ENCODE results near the gene BEAN1. TPM values are rescaled to one million over a fixed set of nuclear protein-coding genes. Genes with fewer than 3 reads are reported as not detected.

The BEAN1 gene
- total and polyA plus RNA-seq, 9 of the 15 experiments (the other 6 are each of a cell fraction or from before 2014, with no cell fraction given), result not detected

GRCh38 chr16:66426112-66427035 lies 721 bp upstream of the BEAN1 start:
- ChIA-PET POLR2A (no interaction called here), CTCF (ENCODE audit: low intra/inter-chr PET ratio) (no interaction called here)
- peaks cover 0 to 15% of the 10 kb centered on the region in 2 experiments; a peak in 2 of 5 replicates for H3K4me1 ChIP-seq (replicated peaks in 1 of 2; ENCODE audit: control insufficient read depth in 2 of 2, insufficient read depth in 2 of 2, low read length in 2 of 2)
- H4K20me1 ChIP-seq (replicated peaks; ENCODE audit: control insufficient read depth, insufficient read depth, low read length), result peaks cover 10% of the 10 kb centered on the region
- no peak overlapping the region for H3K9ac ChIP-seq (ENCODE audit: insufficient read depth in 1 of 2, low read depth in 2 of 2, low read length in 2 of 2)
- no peak overlapping the region for H3K4me2 ChIP-seq (ENCODE audit: insufficient read depth, low read length)
- ATAC-seq (no peak; the same call in 2 of the 3 replicates), FAIRE-seq (no peak), DNase-seq (ENCODE audit: extremely low read depth in 1 of 4, low spot score in 3 of 4) (no peak)
- no peaks in the 10 kb centered on the region for H3K9me1 ChIP-seq (ENCODE audit: control insufficient read depth, insufficient read depth, low read length)
- no peak overlapping the region for H3K4me3 ChIP-seq
- peaks cover 19 to 64% of the 10 kb centered on the region in 2 experiments for H3K27me3 ChIP-seq (ENCODE audit: control insufficient read depth in 2 of 2, insufficient read depth in 2 of 2, low read length in 2 of 2)
- no peaks in the 10 kb centered on the region for H3K79me2 ChIP-seq (ENCODE audit: control insufficient read depth, insufficient read depth, low read length)
- 16% methylated on average over 36 of the region's 56 CpGs for WGBS (ENCODE audit: insufficient coverage, low coverage, missing lambda C conversion rate)
- TF ChIP-seq EGR1 (conservative IDR thresholded peaks at IDR 0.05), result 0 out of 2 replicates have a peak, but pooled peaks have one; percentile 30
- no peak for TF ChIP-seq PHF21A (IDR thresholded peaks at IDR 0.05; ENCODE audit: borderline replicate concordance, low read depth)
- peak; percentile 41; the same call in 1 of the 2 replicates for TF ChIP-seq EZH2 (IDR thresholded peaks at IDR 0.05; ENCODE audit: borderline replicate concordance, low read depth, low read length)
- no peak for TF ChIP-seq ATF6 (CRISPR knock-in tag; IDR thresholded peaks at IDR 0.05)
- TF ChIP-seq FOS (IDR thresholded peaks at IDR 0.05; ENCODE audit: extremely low read depth, insufficient read length), result no peak
- TF ChIP-seq RCOR1 (IDR thresholded peaks at IDR 0.05; ENCODE audit: borderline replicate concordance in 1 of 2, low read depth in 2 of 2, low read length in 2 of 2), result no peak
- no peak overlapping the region for H3K27ac ChIP-seq (ENCODE audit: extremely low read depth, low read depth, low read length)
- H3K9me3 ChIP-seq (replicated peaks; ENCODE audit: control insufficient read depth, insufficient read depth, low read depth, low read length), result no peaks in the 10 kb centered on the region
- intact Hi-C loops (cut with micrococcal nuclease), result no loop called here
- no TSS peak for BruUV-seq (replicated peaks)
- in situ Hi-C loops (cut with MboI), result no loop called here
- no peaks in the 10 kb centered on the region for H3K36me3 ChIP-seq (ENCODE audit: control insufficient read depth, insufficient read depth, low read length)
- no peak overlapping the region for H2AFZ ChIP-seq (ENCODE audit: low read depth, low read length)

Measured in K562 (cell line).